GM21423 (cell line): ENCODE measurements around the gene FOXP2.

Experiments
- ATAC-seq: cut with Tn5 transposase; IDR thresholded peaks from one replicate; pipeline ENCODE4 v1.9.1; 2021; ENCODE audit warnings: mild to moderate bottlenecking, moderate library complexity; ENCODE audit not compliant: unreplicated experiment

FOXP2 gene

GRCh38 chr7:114649689-114650088 lies 235.1 kb downstream of the FOXP2 start:
- ATAC-seq = no peak

GRCh38 chr7:114650491-114650890 lies 235.9 kb downstream of the FOXP2 start:
- ATAC-seq = no peak

GRCh38 chr7:114652041-114652440 lies 237.4 kb downstream of the FOXP2 start:
- no peak for ATAC-seq

- no peak for ATAC-seq
Measured at GRCh38 chr7:114653364-114654088, 238.9 kb downstream of the FOXP2 start.

GRCh38 chr7:114656466-114656865 lies 241.9 kb downstream of the FOXP2 start:
- no peak for ATAC-seq

- ATAC-seq = no peak
Measured at GRCh38 chr7:114657279-114657678, 242.7 kb downstream of the FOXP2 start.

- ATAC-seq = no peak
Measured at GRCh38 chr7:114658216-114658615, 243.6 kb downstream of the FOXP2 start.

- no peak for ATAC-seq
Measured at GRCh38 chr7:114659409-114660125, 245.0 kb downstream of the FOXP2 start.

- no peak for ATAC-seq
Measured at GRCh38 chr7:114660126-114660486, 245.5 kb downstream of the FOXP2 start.

GRCh38 chr7:114660753-114661152 lies 246.1 kb downstream of the FOXP2 start:
- no peak for ATAC-seq

GRCh38 chr7:114662002-114662677 lies 247.5 kb downstream of the FOXP2 start:
- no peak for ATAC-seq

- no peak for ATAC-seq
Measured at GRCh38 chr7:114663502-114663901, 248.9 kb downstream of the FOXP2 start.

GRCh38 chr7:114670676-114671075 lies 256.1 kb downstream of the FOXP2 start:
- ATAC-seq = no peak

- ATAC-seq = no peak
Measured at GRCh38 chr7:114671563-114672123, 257.0 kb downstream of the FOXP2 start.

GRCh38 chr7:114678116-114678515 lies 263.5 kb downstream of the FOXP2 start:
- ATAC-seq = no peak

GRCh38 chr7:114687238-114687637 lies 272.6 kb downstream of the FOXP2 start:
- ATAC-seq = no peak

GRCh38 chr7:114688443-114689055 lies 273.9 kb downstream of the FOXP2 start:
- ATAC-seq = no peak

GRCh38 chr7:114689406-114689805 lies 274.8 kb downstream of the FOXP2 start:
- ATAC-seq = no peak

- ATAC-seq = no peak
Measured at GRCh38 chr7:114691605-114692004, 277.0 kb downstream of the FOXP2 start.

GRCh38 chr7:114695182-114695581 lies 280.6 kb downstream of the FOXP2 start:
- no peak for ATAC-seq

GRCh38 chr7:114700247-114700928 lies 285.8 kb downstream of the FOXP2 start:
- ATAC-seq = no peak
